Measurements from ENCODE around the gene FBXL2.

FBXL2 gene

GRCh38 chr3:33377931-33378330 is 100.7 kb downstream of the FBXL2 start:
- DNase-seq (ENCODE audit: low read depth), result no peak
- no peak overlapping the region for H3K4me3 ChIP-seq (replicated peaks; ENCODE audit: low read depth, low read length)
- TF ChIP-seq CTCF (IDR thresholded peaks at IDR 0.05; ENCODE audit: low read length, missing control alignments), result no peak

- DNase-seq (ENCODE audit: low read depth), result no peak
- TF ChIP-seq CTCF (IDR thresholded peaks at IDR 0.05; ENCODE audit: low read length, missing control alignments), result no peak
- no peak overlapping the region for H3K4me3 ChIP-seq (replicated peaks; ENCODE audit: low read depth, low read length)
These were observed 103.4 kb downstream of the FBXL2 start for GRCh38 chr3:33380653-33381052.

GRCh38 chr3:33383951-33384350 is 106.7 kb downstream of the FBXL2 start:
- no peak overlapping the region for H3K4me3 ChIP-seq (replicated peaks; ENCODE audit: low read depth, low read length)
- DNase-seq (ENCODE audit: low read depth), result no peak
- TF ChIP-seq CTCF (IDR thresholded peaks at IDR 0.05; ENCODE audit: low read length, missing control alignments), result no peak

GRCh38 chr3:33385423-33385822 is 108.2 kb downstream of the FBXL2 start:
- no peak for DNase-seq (ENCODE audit: low read depth)
- TF ChIP-seq CTCF (IDR thresholded peaks at IDR 0.05; ENCODE audit: low read length, missing control alignments), result no peak
- no peak overlapping the region for H3K4me3 ChIP-seq (replicated peaks; ENCODE audit: low read depth, low read length)

GRCh38 chr3:33386631-33387030 is 109.4 kb downstream of the FBXL2 start:
- no peak for DNase-seq (ENCODE audit: low read depth)
- TF ChIP-seq CTCF (IDR thresholded peaks at IDR 0.05; ENCODE audit: low read length, missing control alignments), result no peak
- no peak overlapping the region for H3K4me3 ChIP-seq (replicated peaks; ENCODE audit: low read depth, low read length)

- peak; percentile 10 for DNase-seq (ENCODE audit: low read depth)
- no peak for TF ChIP-seq CTCF (IDR thresholded peaks at IDR 0.05; ENCODE audit: low read length, missing control alignments)
- no peak overlapping the region for H3K4me3 ChIP-seq (replicated peaks; ENCODE audit: low read depth, low read length)
These were observed 111.3 kb downstream of the FBXL2 start for GRCh38 chr3:33388374-33389100.

GRCh38 chr3:33389908-33390307 is 112.7 kb downstream of the FBXL2 start:
- no peak overlapping the region for H3K4me3 ChIP-seq (replicated peaks; ENCODE audit: low read depth, low read length)
- no peak for DNase-seq (ENCODE audit: low read depth)
- no peak for TF ChIP-seq CTCF (IDR thresholded peaks at IDR 0.05; ENCODE audit: low read length, missing control alignments)
